ENCODE data around the gene ACTN1.

DNA sequence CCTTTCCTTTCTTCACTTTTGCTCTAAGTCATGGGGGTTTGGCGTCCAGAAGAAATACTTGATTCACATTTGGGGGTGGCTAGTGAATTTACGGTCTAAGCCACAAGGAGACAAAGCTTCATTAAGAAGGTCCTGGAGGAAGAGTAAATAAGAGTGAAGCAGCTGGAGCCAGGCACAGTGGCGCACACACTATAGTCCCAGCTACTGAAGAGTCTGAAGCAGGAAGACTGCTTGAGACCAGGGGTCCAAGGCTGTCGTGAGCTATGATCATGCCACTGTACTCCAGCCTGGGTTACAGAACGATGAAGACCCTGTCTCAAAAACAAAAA is 23.3 kb downstream of the ACTN1 start:
- TF ChIP-seq, protein P1, sequence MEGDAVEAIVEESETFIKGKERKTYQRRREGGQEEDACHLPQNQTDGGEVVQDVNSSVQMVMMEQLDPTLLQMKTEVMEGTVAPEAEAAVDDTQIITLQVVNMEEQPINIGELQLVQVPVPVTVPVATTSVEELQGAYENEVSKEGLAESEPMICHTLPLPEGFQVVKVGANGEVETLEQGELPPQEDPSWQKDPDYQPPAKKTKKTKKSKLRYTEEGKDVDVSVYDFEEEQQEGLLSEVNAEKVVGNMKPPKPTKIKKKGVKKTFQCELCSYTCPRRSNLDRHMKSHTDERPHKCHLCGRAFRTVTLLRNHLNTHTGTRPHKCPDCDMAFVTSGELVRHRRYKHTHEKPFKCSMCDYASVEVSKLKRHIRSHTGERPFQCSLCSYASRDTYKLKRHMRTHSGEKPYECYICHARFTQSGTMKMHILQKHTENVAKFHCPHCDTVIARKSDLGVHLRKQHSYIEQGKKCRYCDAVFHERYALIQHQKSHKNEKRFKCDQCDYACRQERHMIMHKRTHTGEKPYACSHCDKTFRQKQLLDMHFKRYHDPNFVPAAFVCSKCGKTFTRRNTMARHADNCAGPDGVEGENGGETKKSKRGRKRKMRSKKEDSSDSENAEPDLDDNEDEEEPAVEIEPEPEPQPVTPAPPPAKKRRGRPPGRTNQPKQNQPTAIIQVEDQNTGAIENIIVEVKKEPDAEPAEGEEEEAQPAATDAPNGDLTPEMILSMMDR (IDR thresholded peaks at IDR 0.05), result no peak
- no peak for TF ChIP-seq POLR2A (IDR thresholded peaks at IDR 0.05)

Data from lower leg skin (tissue), 3 donors.